Activated CD4-positive, alpha-beta T cell treated with anti-CD3 and anti-CD28 coated beads for 36 hours (primary cell): ENCODE data around the gene SLC7A7. TPM values are rescaled to one million over a fixed set of nuclear protein-coding genes. Genes with fewer than 3 reads are reported as not detected.
A peak's percentile ranks its signal among the peaks of the same experiment; 100 is the strongest.
"Not testable (repeated sequence)": the region's sequence is repeated elsewhere in the genome, so short reads cannot be mapped to it uniquely, and the experiment has no call there.

ENCODE experiments used
- ATAC-seq: fragments of 200-7000 bp; cut with Tn5 transposase; one replicate; pipeline ENCODE4 v1.10.0; 2021; ENCODE audit warnings: mild to moderate bottlenecking, moderate library complexity
- CTCF ChIA-PET: fragments of 350-600 bp; sonication (Branson Sonifier 250); formaldehyde crosslinking; loops from one replicate; lab custom pipeline; 2021; ENCODE audit warnings: antibody characterized with exemption; lab: Charles Lee
- POLR2A ChIA-PET: fragments of 350-600 bp; sonication (Branson Sonifier 250); formaldehyde crosslinking; loops from one replicate; lab custom pipeline; 2021; ENCODE audit warnings: antibody characterized with exemption, inconsistent platforms; lab: Charles Lee
- DNase-seq: peaks from one replicate; pipeline ENCODE4 v3.0.0-alpha.2; 2020
- H3K27ac Mint-ChIP-seq: one replicate; pipeline ENCODE4 v1.8.0; 2021; ENCODE audit warnings: mixed read lengths
- H3K27me3 Mint-ChIP-seq: one replicate; pipeline ENCODE4 v1.8.0; 2021; ENCODE audit warnings: mixed read lengths
- H3K36me3 Mint-ChIP-seq: one replicate; pipeline ENCODE4 v1.8.0; 2021; ENCODE audit warnings: low read depth, mixed read lengths
- H3K4me1 Mint-ChIP-seq: one replicate; pipeline ENCODE4 v1.8.0; 2021; ENCODE audit warnings: mixed read lengths
- H3K4me3 Mint-ChIP-seq: one replicate; pipeline ENCODE4 v1.8.0; 2021; ENCODE audit warnings: mild to moderate bottlenecking, moderate library complexity, mixed read lengths
- H3K9me3 Mint-ChIP-seq: one replicate; pipeline ENCODE4 v1.8.0; 2021; ENCODE audit warnings: low read depth, mixed read lengths
- intact Hi-C, 2 experiments: fragments of 100-400 bp; cut with DNase I in 1 of 2; cut with micrococcal nuclease in 1 of 2; formaldehyde crosslinking; loops; one replicate each; pipeline versions ENCODE4 v1.14.2 to v1.15.1; 2022 to 2024; cut with DNase I, micrococcal nuclease
- total RNA-seq, 2 experiments: library from RNA; stranded (reverse); gene quantifications; one replicate each; pipeline ENCODE4 v1.2.3, GENCODE V29; 2021

Gene SLC7A7
- total RNA-seq, 2 experiments from 2014 or later, result 0.50 to 0.72 TPM

- Mint-ChIP-seq H3K36me3 (peaks cover 22% of the 10 kb centered on the region), H3K27ac (peak overlapping the region; percentile 98), H3K4me3 (peak overlapping the region; percentile 82), H3K27me3 (no peaks in the 10 kb centered on the region), H3K9me3 (peaks cover 3% of the 10 kb centered on the region), H3K4me1 (peaks cover 23% of the 10 kb centered on the region)
- DNase-seq (no peak), ATAC-seq (peak; percentile 8)
- CTCF ChIA-PET, result interaction anchor here (0.6 to 10.6 kb wide), 15 partner anchors 9 to 988 kb away, joined by 3 to 148 read pairs (median 3); partner anchors contain the start of gene OXA1L
- intact Hi-C loops, result loop anchor here in 1 of 2 experiments (1.0 kb wide), 1 partner anchor 41 kb away; the partner anchor contains the start of gene LRP10
- POLR2A ChIA-PET, result interaction anchor here (0.5 to 1.6 kb wide), 8 partner anchors 8 to 274 kb away, joined by 3 to 13 read pairs (median 3); partner anchors contain the start of genes DAD1 and OXA1L
Observed at GRCh38 chr14:22830443-22831010, 15.3 kb upstream of the SLC7A7 start.

GRCh38 chr14:22829661-22830442 lies 14.6 kb upstream of the SLC7A7 start, which contains the start of gene MRPL52:
Gene MRPL52, plus strand, starts transcription at chr14:22829887. Its CDS starts 26 bp downstream, at chr14:22829913.
- H3K4me1 Mint-ChIP-seq, result peaks cover 26% of the 10 kb centered on the region
- POLR2A ChIA-PET, result interaction anchor here (0.5 to 1.6 kb wide), 8 partner anchors 9 to 273 kb away, joined by 3 to 13 read pairs (median 3); partner anchors contain the start of genes DAD1 and OXA1L
- H3K4me3 Mint-ChIP-seq, result peak within 1 kb of the TSS; percentile 82
- DNase-seq (peak; percentile 94), ATAC-seq (peak; percentile 92)
- no peaks in the 10 kb centered on the region for H3K27me3 Mint-ChIP-seq
- peaks cover 3% of the 10 kb centered on the region for H3K9me3 Mint-ChIP-seq
- intact Hi-C loops, result loop anchor here (1.0 to 10.0 kb wide), 12 partner anchors 41 to 637 kb away; partner anchors contain the start of genes LRP10 (in 2 of the 2), OXA1L (in 2 of the 2), RBM23 (in 2 of the 2) and AJUBA (in 1 of the 2)
- H3K36me3 Mint-ChIP-seq, result peaks cover 18% of the 10 kb centered on the region
- CTCF ChIA-PET, result interaction anchor here (0.6 to 10.6 kb wide), 15 partner anchors 9 to 987 kb away, joined by 3 to 148 read pairs (median 3); partner anchors contain the start of gene OXA1L
- H3K27ac Mint-ChIP-seq, result peak within 1 kb of the TSS; percentile 98

- CTCF ChIA-PET, result interaction anchor here (1.2 to 10.6 kb wide), 4 partner anchors 8 to 273 kb away, joined by 4 to 148 read pairs (median 14); no protein-coding TSS in a partner anchor
- peak overlapping the region; percentile 98 for H3K27ac Mint-ChIP-seq
- H3K4me1 Mint-ChIP-seq, result peaks cover 32% of the 10 kb centered on the region
- POLR2A ChIA-PET, result interaction anchor here (1.6 kb wide), 1 partner anchor 16 kb away, joined by 6 read pairs; no protein-coding TSS in a partner anchor
- H3K36me3 Mint-ChIP-seq, result peaks cover 15% of the 10 kb centered on the region
- not testable (repeated sequence) for H3K9me3 Mint-ChIP-seq, DNase-seq, H3K27me3 Mint-ChIP-seq, ATAC-seq
- intact Hi-C loops, result loop anchor here (1.0 to 10.0 kb wide), 12 partner anchors 42 to 638 kb away; partner anchors contain the start of genes OXA1L (in 2 of the 2), RBM23 (in 2 of the 2), AJUBA (in 1 of the 2) and DAD1 (in 1 of the 2)
- peak overlapping the region; percentile 82 for H3K4me3 Mint-ChIP-seq
Observed at GRCh38 chr14:22829076-22829660, 13.9 kb upstream of the SLC7A7 start.

GRCh38 chr14:22824711-22825359 lies 9.6 kb upstream of the SLC7A7 start:
- peak overlapping the region; percentile 70 for H3K27ac Mint-ChIP-seq
- H3K4me3 Mint-ChIP-seq, result no peak overlapping the region

GRCh38 chr14:22822571-22823098 lies 7.4 kb upstream of the SLC7A7 start:
- peaks cover 27% of the 10 kb centered on the region for H3K4me1 Mint-ChIP-seq
- no peaks in the 10 kb centered on the region for H3K36me3 Mint-ChIP-seq
- H3K9me3 Mint-ChIP-seq, result no peaks in the 10 kb centered on the region
- ChIA-PET CTCF (interaction anchor here (0.5 to 10.6 kb wide), 35 partner anchors 9 to 1114 kb away, joined by 3 to 148 read pairs (median 4); partner anchors contain the start of genes MMP14, OXA1L and PRMT5), POLR2A (interaction anchor here (0.6 to 1.1 kb wide), 4 partner anchors 14 to 262 kb away, joined by 3 to 9 read pairs (median 4); no protein-coding TSS in a partner anchor)
- H3K27ac Mint-ChIP-seq, result peak overlapping the region; percentile 25
- peak; percentile 80 for DNase-seq
- intact Hi-C loops, result loop anchor here (1.0 to 10.0 kb wide), 5 partner anchors 31 to 252 kb away; partner anchors contain the start of gene AJUBA (in 2 of the 2)
- peak; percentile 75 for ATAC-seq
- H3K4me3 Mint-ChIP-seq, result peak overlapping the region; percentile 55
- peaks cover 5% of the 10 kb centered on the region for H3K27me3 Mint-ChIP-seq

More at GRCh38 chr14:22824711-22825359, 9.6 kb upstream of the SLC7A7 start:
- intact Hi-C loops, result loop anchor here (5.0 to 10.0 kb wide), 3 partner anchors 160 to 642 kb away; partner anchors contain the start of genes AJUBA (in 1 of the 2), NGDN (in 1 of the 2) and PPP1R3E (in 1 of the 2)
- POLR2A ChIA-PET, result no interaction called here
- DNase-seq, result peak; percentile 42
- Mint-ChIP-seq H3K36me3 (no peaks in the 10 kb centered on the region), H3K4me1 (peaks cover 29% of the 10 kb centered on the region), H3K9me3 (peaks cover 3% of the 10 kb centered on the region), H3K27me3 (peaks cover 5% of the 10 kb centered on the region)
- CTCF ChIA-PET, result interaction anchor here (0.8 to 10.6 kb wide), 6 partner anchors 9 to 255 kb away, joined by 3 to 148 read pairs (median 3); no protein-coding TSS in a partner anchor
- peak; percentile 23 for ATAC-seq

- Mint-ChIP-seq H3K4me1 (peaks cover 27% of the 10 kb centered on the region), H3K9me3 (no peaks in the 10 kb centered on the region), H3K4me3 (peak overlapping the region; percentile 55), H3K27me3 (peaks cover 5% of the 10 kb centered on the region), H3K27ac (no peak overlapping the region), H3K36me3 (no peaks in the 10 kb centered on the region)
- POLR2A ChIA-PET, result interaction anchor here (0.6 to 1.1 kb wide), 3 partner anchors 15 to 261 kb away, joined by 3 to 9 read pairs (median 4); no protein-coding TSS in a partner anchor
- DNase-seq, result no peak
- CTCF ChIA-PET, result interaction anchor here (0.5 to 10.6 kb wide), 26 partner anchors 8 to 1113 kb away, joined by 3 to 148 read pairs (median 5); partner anchors contain the start of genes MMP14 and PRMT5
- intact Hi-C loops, result loop anchor here (2.0 to 10.0 kb wide), 3 partner anchors 161 to 251 kb away; partner anchors contain the start of gene AJUBA (in 2 of the 2)
- no peak for ATAC-seq
Observed at GRCh38 chr14:22822016-22822570, 6.9 kb upstream of the SLC7A7 start.

- peaks cover 5% of the 10 kb centered on the region for H3K27me3 Mint-ChIP-seq
- POLR2A ChIA-PET, result no interaction called here
- no peak overlapping the region for H3K4me3 Mint-ChIP-seq
- no peaks in the 10 kb centered on the region for H3K36me3 Mint-ChIP-seq
- CTCF ChIA-PET, result interaction anchor here (0.5 to 10.6 kb wide), 10 partner anchors 9 to 251 kb away, joined by 3 to 148 read pairs (median 3); no protein-coding TSS in a partner anchor
- intact Hi-C loops, result loop anchor here (2.0 to 10.0 kb wide), 3 partner anchors 161 to 251 kb away; partner anchors contain the start of gene AJUBA (in 2 of the 2)
- no peak overlapping the region for H3K27ac Mint-ChIP-seq
- no peak for DNase-seq
- H3K9me3 Mint-ChIP-seq, result no peaks in the 10 kb centered on the region
- peaks cover 27% of the 10 kb centered on the region for H3K4me1 Mint-ChIP-seq
- ATAC-seq, result no peak
Observed at GRCh38 chr14:22821193-22822015, 6.2 kb upstream of the SLC7A7 start.

GRCh38 chr14:22820731-22821130 lies 5.5 kb upstream of the SLC7A7 start:
- peaks cover 30% of the 10 kb centered on the region for H3K4me1 Mint-ChIP-seq
- intact Hi-C loops, result loop anchor here in 1 of 2 experiments (10.0 kb wide), 1 partner anchor 164 kb away; the partner anchor contains the start of gene AJUBA
- no peak for DNase-seq
- H3K27ac Mint-ChIP-seq, result no peak overlapping the region
- peaks cover 5% of the 10 kb centered on the region for H3K27me3 Mint-ChIP-seq
- ATAC-seq, result no peak
- no peaks in the 10 kb centered on the region for H3K9me3 Mint-ChIP-seq
- CTCF ChIA-PET, result interaction anchor here (0.6 to 4.5 kb wide), 5 partner anchors 10 to 251 kb away, joined by 3 to 27 read pairs (median 3); no protein-coding TSS in a partner anchor
- H3K36me3 Mint-ChIP-seq, result no peaks in the 10 kb centered on the region
- POLR2A ChIA-PET, result no interaction called here
- no peak overlapping the region for H3K4me3 Mint-ChIP-seq
